Measurements from ENCODE around the gene BRI3.

Gene BRI3

DNA sequence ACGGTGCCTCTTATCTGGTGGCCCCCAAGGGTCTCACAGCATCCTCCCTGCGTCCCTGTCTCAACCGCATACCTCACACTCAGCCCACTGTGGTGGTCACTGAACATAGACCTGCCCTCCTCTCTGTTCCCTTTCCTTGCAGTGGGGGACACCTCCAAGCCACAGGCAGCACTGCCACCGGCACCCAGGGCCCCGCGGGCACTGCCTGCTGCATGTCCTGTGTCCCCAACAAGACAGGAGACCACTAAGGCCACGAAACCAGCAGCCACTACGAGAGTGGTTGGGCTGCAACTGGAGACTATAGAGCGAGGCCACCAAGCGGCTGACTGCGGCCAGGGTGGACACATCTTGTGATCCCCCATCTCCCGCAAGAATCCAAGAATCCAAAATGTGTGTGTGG is 15.3 kb downstream of the BRI3 start:
- TF ChIP-seq, protein P1, sequence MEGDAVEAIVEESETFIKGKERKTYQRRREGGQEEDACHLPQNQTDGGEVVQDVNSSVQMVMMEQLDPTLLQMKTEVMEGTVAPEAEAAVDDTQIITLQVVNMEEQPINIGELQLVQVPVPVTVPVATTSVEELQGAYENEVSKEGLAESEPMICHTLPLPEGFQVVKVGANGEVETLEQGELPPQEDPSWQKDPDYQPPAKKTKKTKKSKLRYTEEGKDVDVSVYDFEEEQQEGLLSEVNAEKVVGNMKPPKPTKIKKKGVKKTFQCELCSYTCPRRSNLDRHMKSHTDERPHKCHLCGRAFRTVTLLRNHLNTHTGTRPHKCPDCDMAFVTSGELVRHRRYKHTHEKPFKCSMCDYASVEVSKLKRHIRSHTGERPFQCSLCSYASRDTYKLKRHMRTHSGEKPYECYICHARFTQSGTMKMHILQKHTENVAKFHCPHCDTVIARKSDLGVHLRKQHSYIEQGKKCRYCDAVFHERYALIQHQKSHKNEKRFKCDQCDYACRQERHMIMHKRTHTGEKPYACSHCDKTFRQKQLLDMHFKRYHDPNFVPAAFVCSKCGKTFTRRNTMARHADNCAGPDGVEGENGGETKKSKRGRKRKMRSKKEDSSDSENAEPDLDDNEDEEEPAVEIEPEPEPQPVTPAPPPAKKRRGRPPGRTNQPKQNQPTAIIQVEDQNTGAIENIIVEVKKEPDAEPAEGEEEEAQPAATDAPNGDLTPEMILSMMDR (conservative IDR thresholded peaks at IDR 0.05; ENCODE audit: control insufficient read depth, insufficient read depth, low read depth, low read length), result no peak
- no peak for DNase-seq (ENCODE audit: low read depth)
- no peak overlapping the region for H3K4me3 ChIP-seq (ENCODE audit: control insufficient read depth, low read depth, low read length)

DNA sequence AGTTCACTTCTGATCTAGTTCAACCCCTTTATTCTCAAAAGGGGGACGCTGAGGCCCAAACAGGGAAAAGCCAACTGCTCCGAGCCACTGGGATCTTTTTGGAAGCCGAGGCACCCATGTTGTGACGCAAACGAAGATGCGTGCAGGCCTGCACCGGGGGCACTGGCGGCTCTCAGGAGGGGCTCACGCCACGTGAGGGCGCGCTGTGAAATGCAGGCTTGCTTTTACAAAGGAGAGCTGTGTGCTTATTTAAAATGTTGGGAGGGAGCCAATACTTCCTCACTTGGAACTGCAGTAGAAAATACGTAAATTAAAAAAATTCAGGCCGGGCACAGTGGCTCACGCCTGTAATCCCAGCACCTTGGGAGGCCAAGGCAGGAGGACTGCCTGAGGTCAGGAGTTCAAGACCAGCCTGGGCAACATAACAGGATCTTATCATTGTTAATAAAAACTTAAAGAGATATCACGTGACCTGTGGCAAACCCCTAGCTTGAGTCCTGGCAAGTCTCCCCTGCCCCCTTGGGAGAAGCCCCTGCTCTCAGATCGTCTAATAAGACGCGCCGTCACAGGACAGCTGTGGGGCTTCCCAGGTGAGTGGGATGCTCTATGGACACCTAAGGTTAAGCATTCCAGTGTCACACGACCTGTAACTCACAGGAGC is 16.3 kb downstream of the BRI3 start:
- no peak for DNase-seq (ENCODE audit: low read depth)
- H3K4me3 ChIP-seq (ENCODE audit: control insufficient read depth, low read depth, low read length), result no peak overlapping the region
- TF ChIP-seq, protein P1 (conservative IDR thresholded peaks at IDR 0.05; ENCODE audit: control insufficient read depth, insufficient read depth, low read depth, low read length), result no peak

DNA sequence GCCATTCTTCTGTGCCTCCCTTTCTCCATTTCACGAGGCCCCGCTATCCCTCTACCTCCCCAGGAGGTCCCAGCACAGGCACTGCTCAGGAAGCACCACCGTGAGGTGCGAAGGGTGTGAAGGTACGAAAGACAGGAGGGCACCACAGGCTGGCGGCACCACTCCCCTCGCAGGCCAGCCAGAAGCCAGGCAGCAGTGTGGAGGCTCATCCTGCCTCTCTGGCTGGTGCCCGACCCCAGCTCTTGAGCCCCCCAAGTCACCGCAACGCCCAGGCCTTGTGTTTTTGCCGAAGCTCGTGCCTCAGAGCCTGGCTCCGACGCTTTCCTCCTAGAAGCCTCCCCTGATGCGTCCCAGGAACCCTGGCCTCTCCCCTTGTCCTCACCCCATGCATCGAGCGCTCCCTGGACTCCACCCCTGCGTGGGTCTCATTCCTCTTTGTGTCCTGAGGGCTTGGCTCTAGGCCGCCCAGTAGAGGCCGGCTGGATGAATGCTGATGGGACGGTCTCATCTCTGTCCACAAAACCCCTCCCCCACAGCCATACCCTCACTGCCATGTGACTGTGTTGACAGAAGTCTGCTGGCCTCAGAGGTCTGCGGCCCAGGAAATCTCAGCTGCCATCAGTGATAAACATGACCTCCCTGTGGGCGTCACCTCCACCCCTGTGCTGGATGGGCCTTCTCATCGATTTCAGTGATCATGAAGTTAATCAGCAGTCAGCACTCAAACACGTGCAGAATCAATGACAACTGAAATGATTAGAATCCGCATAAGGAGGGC is 19.3 kb downstream of the BRI3 start:
- H3K4me3 ChIP-seq (ENCODE audit: control insufficient read depth, low read depth, low read length), result no peak overlapping the region
- no peak for DNase-seq (ENCODE audit: low read depth)
- TF ChIP-seq, protein P1 (conservative IDR thresholded peaks at IDR 0.05; ENCODE audit: control insufficient read depth, insufficient read depth, low read depth, low read length), result no peak

DNA sequence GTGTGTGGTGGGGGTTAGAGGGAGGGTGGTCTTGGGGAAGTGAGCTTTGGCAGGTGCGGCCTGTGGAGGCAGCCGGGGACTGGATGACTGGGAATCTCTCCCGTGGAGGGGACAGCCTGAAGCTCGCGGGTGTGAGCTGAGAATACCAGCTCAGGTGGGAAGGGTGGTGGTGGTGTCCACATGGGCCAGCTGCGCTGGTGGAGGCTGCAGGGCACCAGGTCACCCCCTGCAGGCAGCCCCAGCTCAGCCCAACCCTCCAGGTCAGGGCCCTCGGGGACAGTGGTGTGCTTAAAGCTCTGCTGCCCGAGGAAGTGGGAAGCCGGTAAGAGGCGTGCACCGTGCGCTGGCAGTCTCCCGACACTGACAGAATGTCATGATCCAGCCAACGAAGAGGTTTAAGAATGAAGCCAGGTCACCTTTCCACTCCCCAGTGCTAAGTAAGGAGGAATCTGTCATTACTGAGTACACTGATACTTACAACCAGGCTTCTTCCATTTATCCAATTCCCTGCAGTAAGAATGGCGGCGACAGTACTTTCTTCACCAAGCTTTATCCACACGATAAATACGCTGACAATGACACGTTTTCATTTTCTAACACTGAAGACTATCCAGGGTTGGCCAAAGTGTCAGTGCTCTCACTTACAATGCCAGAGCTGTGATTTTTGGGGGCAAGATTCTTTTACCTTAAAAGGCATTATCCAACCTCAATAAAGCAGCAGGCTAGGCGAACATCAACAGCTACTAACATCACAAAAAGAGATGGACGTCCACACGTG is 20.4 kb downstream of the BRI3 start:
- DNase-seq (ENCODE audit: low read depth), result no peak
- TF ChIP-seq, protein P1 (conservative IDR thresholded peaks at IDR 0.05; ENCODE audit: control insufficient read depth, insufficient read depth, low read depth, low read length), result no peak
- H3K4me3 ChIP-seq (ENCODE audit: control insufficient read depth, low read depth, low read length), result no peak overlapping the region

DNA sequence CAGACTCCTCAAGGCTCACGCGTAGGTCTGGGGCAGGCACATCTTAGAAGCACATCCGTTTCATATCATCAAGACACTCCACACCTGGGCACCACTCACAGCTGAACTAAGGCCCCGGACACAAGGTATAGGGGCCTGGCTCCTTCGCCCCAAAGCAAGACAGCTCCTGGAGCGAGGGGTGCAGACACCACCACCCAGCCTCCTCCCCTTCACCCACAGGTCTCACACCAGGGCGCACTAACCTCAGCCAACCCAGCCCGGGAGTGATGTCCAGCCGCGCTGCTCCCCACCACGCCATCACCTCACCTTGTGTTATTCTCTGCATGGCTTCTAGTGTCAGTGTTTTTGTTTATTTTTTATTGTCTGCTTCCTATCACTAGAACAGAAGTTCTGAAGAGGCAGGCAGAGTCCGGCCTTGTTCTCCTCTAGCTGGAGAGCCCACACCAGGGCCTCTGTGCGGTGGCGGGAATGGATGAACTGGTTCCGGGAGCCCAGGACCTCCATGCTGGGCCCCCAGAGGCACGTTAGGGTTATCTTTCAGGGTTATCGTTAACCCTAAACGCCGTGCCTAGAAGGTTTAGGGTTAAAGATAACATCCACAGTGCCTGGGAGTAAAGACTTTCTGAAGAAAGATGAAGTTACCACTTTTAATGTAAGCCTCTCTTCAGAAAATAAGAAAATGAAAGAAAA is 21.8 kb downstream of the BRI3 start:
- TF ChIP-seq, protein P1 (conservative IDR thresholded peaks at IDR 0.05; ENCODE audit: control insufficient read depth, insufficient read depth, low read depth, low read length), result no peak
- DNase-seq (ENCODE audit: low read depth), result no peak
- no peak overlapping the region for H3K4me3 ChIP-seq (ENCODE audit: control insufficient read depth, low read depth, low read length)

DNA sequence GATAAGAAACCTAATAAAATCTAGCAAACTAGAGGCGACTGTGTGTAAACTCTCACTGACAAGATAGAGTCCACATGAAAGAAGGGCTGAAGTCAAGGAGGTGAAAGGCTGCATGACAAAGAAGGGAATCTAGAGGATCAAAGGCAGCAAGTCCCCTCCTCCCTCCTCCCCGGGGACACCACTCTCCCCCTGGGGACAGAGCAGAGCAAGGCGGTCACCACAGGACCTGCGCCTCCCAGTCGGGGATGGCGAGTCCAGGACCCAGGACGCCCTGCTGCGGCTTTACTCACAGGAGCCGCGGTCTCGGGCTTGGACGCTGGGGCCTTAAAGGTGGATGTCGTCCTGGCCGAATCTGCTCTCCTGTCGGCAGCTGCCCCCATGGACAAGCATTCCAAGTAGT is 22.4 kb downstream of the BRI3 start:
- no peak for DNase-seq (ENCODE audit: low read depth)
- no peak overlapping the region for H3K4me3 ChIP-seq (ENCODE audit: control insufficient read depth, low read depth, low read length)
- TF ChIP-seq, protein P1 (conservative IDR thresholded peaks at IDR 0.05; ENCODE audit: control insufficient read depth, insufficient read depth, low read depth, low read length), result no peak

Data from fibroblast of mammary gland (primary cell).